ENCODE results near the gene FOXP3. TPM values are rescaled to one million over a fixed set of nuclear protein-coding genes. Genes with fewer than 3 reads are reported as not detected.

FOXP3 gene
- total RNA-seq, 1 experiment from 2014 or later: 0.15 TPM

DNA sequence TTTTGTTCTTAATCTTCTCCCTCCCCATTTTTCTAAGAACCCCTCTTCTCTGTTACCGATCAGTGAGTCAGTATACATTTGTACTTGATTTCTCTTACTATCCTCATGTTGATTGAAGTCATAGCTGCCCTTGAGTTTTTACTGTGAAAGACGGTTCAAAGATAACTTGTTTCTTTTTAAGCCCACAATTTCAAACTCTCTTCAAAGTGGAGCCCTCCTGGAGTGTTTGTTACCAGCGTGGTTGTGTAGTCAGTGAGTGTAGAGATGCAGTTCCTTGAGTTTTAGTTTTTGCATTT is 13.0 kb upstream of the FOXP3 start:
- H3K79me2 ChIP-seq (ENCODE audit: insufficient read depth, low read length): no peaks in the 10 kb centered on the region
- TF ChIP-seq EGR1 (IDR thresholded peaks at IDR 0.05; ENCODE audit: low read depth): no peak
- TF ChIP-seq SRF (IDR thresholded peaks at IDR 0.05; ENCODE audit: low read depth): no peak
- TF ChIP-seq TCF7L2 (IDR thresholded peaks at IDR 0.05; ENCODE audit: borderline replicate concordance, extremely low read depth, insufficient read depth, insufficient read length): no peak
- no peak for TF ChIP-seq SIN3A (IDR thresholded peaks at IDR 0.05; ENCODE audit: low read depth)
- no peak for DNase-seq (ENCODE audit: low read depth, low spot score)
- no peaks in the 10 kb centered on the region for H4K20me1 ChIP-seq (ENCODE audit: insufficient read depth)
- ChIA-PET RAD21 (ENCODE audit: low non-redundant PET in 1 of 2, low total read pairs in 2 of 2, uncharacterized antibody in 2 of 2, unreplicated experiment in 2 of 2) (no interaction called here), CTCF (no interaction called here), POLR2A (no interaction called here)
- intact Hi-C loops (cut with micrococcal nuclease): no loop called here
- H3K36me3 ChIP-seq (ENCODE audit: control insufficient read depth in 1 of 2, insufficient read depth in 2 of 2, low read length in 2 of 2): no peaks in the 10 kb centered on the region
- no peaks in the 10 kb centered on the region for H3K9me3 ChIP-seq (ENCODE audit: control insufficient read depth in 1 of 2, insufficient read depth in 1 of 2, low read depth in 1 of 2, low read length in 2 of 2)
- no peaks in the 10 kb centered on the region for H3K27me3 ChIP-seq (ENCODE audit: insufficient read depth, low read length)
- no peaks in the 10 kb centered on the region for H3K9me2 ChIP-seq (ENCODE audit: insufficient read depth)
- H3K4me2 ChIP-seq (ENCODE audit: low read length): no peak overlapping the region
- no peak overlapping the region for H2AFZ ChIP-seq (ENCODE audit: low read depth, low read length, poor library complexity, severe bottlenecking)
- ATAC-seq: no peak
- no peak overlapping the region for H3K4me3 ChIP-seq (replicated peaks in 1 of 2; ENCODE audit: low read depth in 1 of 2, low read length in 2 of 2)
- H3K9ac ChIP-seq (ENCODE audit: low read length): no peak overlapping the region
- no peak overlapping the region for H3K27ac ChIP-seq (ENCODE audit: low read depth, low read length)
- no TSS peak for BruUV-seq (replicated peaks)
- peaks cover 0 to 2% of the 10 kb centered on the region in 2 experiments; a peak in 1 of 4 replicates for H3K4me1 ChIP-seq (ENCODE audit: control insufficient read depth in 1 of 2, insufficient read depth in 2 of 2, low read length in 2 of 2)

DNA sequence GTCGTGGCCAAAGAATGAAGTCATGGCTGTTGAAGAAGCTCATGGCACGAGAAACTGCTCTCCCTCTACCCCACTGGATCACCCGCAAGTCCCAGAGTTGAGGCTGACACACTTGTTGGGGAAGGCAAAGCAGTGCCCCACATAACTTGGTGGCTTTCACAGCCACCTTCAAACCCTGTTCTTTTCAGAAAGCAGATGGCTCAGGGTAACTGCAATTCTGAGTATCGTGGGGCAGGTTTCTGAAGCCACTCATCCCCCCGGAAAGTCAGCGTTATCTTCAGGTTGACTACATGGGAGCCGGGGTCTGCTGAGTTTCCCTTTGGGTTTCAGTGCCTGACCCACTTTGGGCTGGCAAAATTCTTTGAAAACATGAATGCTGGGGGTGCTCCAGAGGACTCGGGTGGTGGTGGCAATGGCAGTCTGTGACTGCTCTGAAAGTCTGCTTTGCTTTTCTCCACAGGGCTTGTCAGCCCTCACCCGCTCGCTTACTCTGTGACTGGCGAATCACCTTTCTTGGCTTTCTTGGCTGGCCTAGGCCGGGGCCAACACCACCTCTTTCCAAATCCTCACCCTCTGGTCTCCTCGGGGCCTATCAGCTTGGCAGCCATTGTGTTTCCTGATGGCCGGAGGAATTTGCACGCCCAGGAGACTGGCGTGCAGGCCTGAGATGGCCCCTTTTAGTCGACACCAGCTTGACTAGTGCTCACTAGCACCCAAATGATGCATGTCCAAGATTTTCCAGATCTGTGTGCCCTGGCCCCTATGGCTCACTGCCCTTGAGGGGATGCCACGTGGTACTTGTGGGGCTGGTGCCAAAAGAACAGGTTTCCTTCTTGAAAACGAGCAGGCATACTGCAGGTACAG is 12.4 kb upstream of the FOXP3 start:
- ATAC-seq (no peak), DNase-seq (ENCODE audit: low read depth, low spot score) (no peak)
- Histone ChIP-seq H3K27ac (ENCODE audit: low read depth, low read length) (no peak overlapping the region), H3K4me1 (ENCODE audit: control insufficient read depth in 1 of 2, insufficient read depth in 2 of 2, low read length in 2 of 2) (no peaks in the 10 kb centered on the region), H3K4me2 (ENCODE audit: low read length) (no peak overlapping the region), H3K9me2 (ENCODE audit: insufficient read depth) (no peaks in the 10 kb centered on the region), H3K9ac (ENCODE audit: low read length) (no peak overlapping the region), H4K20me1 (ENCODE audit: insufficient read depth) (no peaks in the 10 kb centered on the region), H3K36me3 (ENCODE audit: control insufficient read depth in 1 of 2, insufficient read depth in 2 of 2, low read length in 2 of 2) (no peaks in the 10 kb centered on the region), H3K4me3 (replicated peaks in 1 of 2; ENCODE audit: low read depth in 1 of 2, low read length in 2 of 2) (no peak overlapping the region), H3K79me2 (ENCODE audit: insufficient read depth, low read length) (no peaks in the 10 kb centered on the region), H3K9me3 (ENCODE audit: control insufficient read depth in 1 of 2, insufficient read depth in 1 of 2, low read depth in 1 of 2, low read length in 2 of 2) (no peaks in the 10 kb centered on the region), H2AFZ (ENCODE audit: low read depth, low read length, poor library complexity, severe bottlenecking) (no peak overlapping the region), H3K27me3 (ENCODE audit: insufficient read depth, low read length) (no peaks in the 10 kb centered on the region)
- no TSS peak for BruUV-seq (replicated peaks)
- TF ChIP-seq POLR2AphosphoS5 (IDR thresholded peaks at IDR 0.05; ENCODE audit: low read depth, low read length): no peak
- TF ChIP-seq SP1 (IDR thresholded peaks at IDR 0.05; ENCODE audit: low read depth): no peak
- TF ChIP-seq, protein P1, sequence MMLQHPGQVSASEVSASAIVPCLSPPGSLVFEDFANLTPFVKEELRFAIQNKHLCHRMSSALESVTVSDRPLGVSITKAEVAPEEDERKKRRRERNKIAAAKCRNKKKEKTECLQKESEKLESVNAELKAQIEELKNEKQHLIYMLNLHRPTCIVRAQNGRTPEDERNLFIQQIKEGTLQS (IDR thresholded peaks at IDR 0.05): no peak
- TF ChIP-seq SIN3A (IDR thresholded peaks at IDR 0.05; ENCODE audit: low read depth): no peak
- TF ChIP-seq, protein P2, sequence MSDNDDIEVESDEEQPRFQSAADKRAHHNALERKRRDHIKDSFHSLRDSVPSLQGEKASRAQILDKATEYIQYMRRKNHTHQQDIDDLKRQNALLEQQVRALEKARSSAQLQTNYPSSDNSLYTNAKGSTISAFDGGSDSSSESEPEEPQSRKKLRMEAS (IDR thresholded peaks at IDR 0.05): no peak
- no peak for TF ChIP-seq SRF (IDR thresholded peaks at IDR 0.05; ENCODE audit: low read depth)
- no peak for TF ChIP-seq ZFX (IDR thresholded peaks at IDR 0.05)
- ChIA-PET POLR2A (no interaction called here), CTCF (no interaction called here), RAD21 (ENCODE audit: low non-redundant PET in 1 of 2, low total read pairs in 2 of 2, uncharacterized antibody in 2 of 2, unreplicated experiment in 2 of 2) (no interaction called here)
- intact Hi-C loops (cut with micrococcal nuclease): no loop called here

Data from HCT116 (cell line).